Measurements from ENCODE around the gene RNPEP. TPM values are rescaled to one million over a fixed set of nuclear protein-coding genes. Genes with fewer than 3 reads are reported as not detected.

The RNPEP gene
- total and polyA plus RNA-seq, 2 of the 13 experiments (the other 11 are each of a cell fraction or from before 2014, with no cell fraction given): 20.6 to 38.4 TPM

GRCh38 chr1:201955009-201955728 is 27.3 kb upstream of the RNPEP start, which contains the start of gene TIMM17A (continued):
- TF ChIP-seq NONO (IDR thresholded peaks at IDR 0.05) (no peak), NONO (CRISPR knock-in tag; conservative IDR thresholded peaks at IDR 0.05) (peak; percentile 14; the same call in 1 of the 2 replicates), ZNF615 (CRISPR knock-in tag; IDR thresholded peaks at IDR 0.05; ENCODE audit: borderline replicate concordance) (no peak), ZNF879 (CRISPR knock-in tag; IDR thresholded peaks at IDR 0.05) (0 out of 2 replicates have a peak, but pooled peaks have one; percentile 75), FOXA3 (CRISPR knock-in tag; IDR thresholded peaks at IDR 0.05) (no peak; the same call in 1 of the 2 replicates), ZNF335 (CRISPR knock-in tag; IDR thresholded peaks at IDR 0.05) (no peak; the same call in 1 of the 2 replicates), SALL1 (CRISPR knock-in tag; IDR thresholded peaks at IDR 0.05) (peak; percentile 79), CREB1 (IDR thresholded peaks at IDR 0.05) (peak; percentile 68), CREB1 (CRISPR knock-in tag; IDR thresholded peaks at IDR 0.05) (0 out of 2 replicates have a peak, but pooled peaks have one; percentile 12), ZNF136 (CRISPR knock-in tag; IDR thresholded peaks at IDR 0.05; ENCODE audit: low read depth) (no peak), GATAD2A (CRISPR knock-in tag; IDR thresholded peaks at IDR 0.05) (peak; percentile 77), ZNF816 (CRISPR knock-in tag; IDR thresholded peaks at IDR 0.05; ENCODE audit: borderline replicate concordance) (no peak), ZSCAN9 (CRISPR knock-in tag; IDR thresholded peaks at IDR 0.05; ENCODE audit: borderline replicate concordance) (peak; percentile 50; the same call in 1 of the 2 replicates), RXRA (CRISPR knock-in tag; IDR thresholded peaks at IDR 0.05) (peak; percentile 76), KLF6 (CRISPR knock-in tag; IDR thresholded peaks at IDR 0.05) (peak; percentile 39; the same call in 1 of the 2 replicates), CCDC6 (CRISPR knock-in tag; IDR thresholded peaks at IDR 0.05) (peak; percentile 77; the same call in 1 of the 2 replicates), ZHX2 (IDR thresholded peaks at IDR 0.05; ENCODE audit: low read depth) (no peak), ZHX2 (CRISPR knock-in tag; IDR thresholded peaks at IDR 0.05; ENCODE audit: borderline replicate concordance) (0 out of 2 replicates have a peak, but pooled peaks have one; percentile 46), ASH2L (IDR thresholded peaks at IDR 0.05; ENCODE audit: insufficient read length, low read depth, low read length) (peak; percentile 61), GTF3A (CRISPR knock-in tag; conservative IDR thresholded peaks at IDR 0.05) (no peak), HNF1B (CRISPR knock-in tag; IDR thresholded peaks at IDR 0.05) (peak; percentile 66; the same call in 1 of the 2 replicates), ZNF354B (CRISPR knock-in tag; IDR thresholded peaks at IDR 0.05) (no peak), NR1H2 (CRISPR knock-in tag; IDR thresholded peaks at IDR 0.05; ENCODE audit: borderline replicate concordance, low read depth) (no peak; the same call in 1 of the 2 replicates), SMAD9 (CRISPR knock-in tag; IDR thresholded peaks at IDR 0.05) (no peak), PHF8 (CRISPR knock-in tag; IDR thresholded peaks at IDR 0.05) (peak; percentile 87)

Measured in HepG2 (cell line).